ENCODE results near the gene LZTR1. TPM values are rescaled to one million over a fixed set of nuclear protein-coding genes. Genes with fewer than 3 reads are reported as not detected.
A peak's percentile ranks its signal among the peaks of the same experiment; 100 is the strongest.

The LZTR1 gene
- polyA plus RNA-seq, 2 of the 4 experiments (the other 2 are of a cell fraction): 14.1 to 23.5 TPM

DNA sequence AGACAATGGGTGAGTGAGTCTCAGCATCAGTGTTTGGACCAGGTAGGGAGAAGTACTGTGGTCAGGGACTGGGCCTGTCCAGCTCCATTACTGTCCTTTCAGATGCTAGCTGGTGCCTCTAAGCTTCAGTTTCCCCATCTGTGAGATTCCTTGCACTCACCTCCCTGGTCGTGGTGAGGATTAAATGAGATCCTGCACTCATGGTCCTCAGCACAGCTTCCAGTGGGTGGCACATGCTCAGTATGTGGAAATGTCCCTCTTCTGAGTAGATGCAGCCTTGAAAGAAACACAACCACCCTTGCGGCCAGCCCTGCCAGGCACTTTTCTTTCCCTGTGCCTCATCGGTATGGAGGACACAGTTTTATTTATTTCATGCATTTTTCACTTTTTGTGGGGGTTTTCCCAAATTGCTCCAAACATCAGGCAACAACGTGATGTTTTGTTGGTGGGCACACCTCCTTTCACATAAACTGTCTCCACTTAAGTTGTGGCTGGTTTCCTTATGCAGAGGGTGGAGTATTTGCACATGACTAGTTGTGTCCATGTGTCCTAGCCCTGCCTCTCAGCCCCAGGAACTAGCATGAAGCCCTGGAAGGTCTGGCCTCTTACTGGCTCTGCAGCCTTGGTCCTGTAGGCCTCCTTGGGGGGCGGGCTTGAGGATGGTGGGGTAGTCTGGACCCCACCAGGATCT lies 1.1 kb downstream of the LZTR1 start:
- POLR2A ChIA-PET: interaction anchor here (1.0 to 3.7 kb wide), 3 partner anchors 16 to 98 kb away, joined by 3 to 22 read pairs (median 12); no protein-coding TSS in a partner anchor
- Histone ChIP-seq H3K4me2 (peak overlapping the region; percentile 90), H3K27ac (peak overlapping the region; percentile 92 to 97; a peak in 5 of 6 replicates), H3K9me3 (peaks cover 6% of the 10 kb centered on the region; the same call in 1 of the 3 replicates), H3K4me1 (peaks cover 11% of the 10 kb centered on the region; the same call in 2 of the 3 replicates), H3K4me3 (peak overlapping the region; percentile 73)
- no peak for TF ChIP-seq HDAC2 (IDR thresholded peaks at IDR 0.05)
- CTCF ChIA-PET: interaction anchor here (1.1 to 2.7 kb wide), 3 partner anchors 12 to 97 kb away, joined by 7 to 9 read pairs (median 8); no protein-coding TSS in a partner anchor
- 75% methylated on average over 4 of the region's 5 CpGs for WGBS (ENCODE audit: missing lambda C conversion rate)
- ATAC-seq: no peak
- FAIRE-seq: no peak
- DNase-seq (ENCODE audit: low read depth in 1 of 2, low spot score in 1 of 2): no peak

DNA sequence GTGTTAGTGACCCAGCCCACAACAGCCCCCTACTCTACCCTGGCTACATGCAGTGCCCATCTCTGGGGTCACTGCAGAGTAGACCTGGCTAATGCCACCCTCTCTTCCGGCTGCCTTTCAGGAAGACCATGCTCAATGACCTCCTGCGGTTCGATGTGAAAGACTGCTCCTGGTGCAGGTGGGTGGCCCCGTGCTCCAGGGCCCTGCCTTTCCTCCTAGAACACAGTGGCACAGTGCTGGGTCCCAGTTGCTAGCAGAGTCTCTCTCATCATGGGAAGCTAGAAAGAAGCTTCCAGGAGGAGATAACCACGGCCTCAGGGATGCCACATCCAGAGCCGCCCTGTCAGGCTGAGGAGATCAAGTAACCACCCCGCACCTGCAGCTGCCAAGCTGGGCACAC lies 3.6 kb downstream of the LZTR1 start:
- TF ChIP-seq CHD4 (IDR thresholded peaks at IDR 0.05; ENCODE audit: borderline replicate concordance) (no peak), KDM5A (IDR thresholded peaks at IDR 0.05) (no peak), SMC3 (IDR thresholded peaks at IDR 0.05) (no peak), PHF8 (IDR thresholded peaks at IDR 0.05; ENCODE audit: borderline replicate concordance, low read depth) (no peak), FOSL2 (IDR thresholded peaks at IDR 0.05) (no peak), FOSL2 (CRISPR knock-in tag; IDR thresholded peaks at IDR 0.05) (no peak), POLR2AphosphoS2 (conservative IDR thresholded peaks at IDR 0.05; ENCODE audit: low read length) (no peak), NR3C1 (IDR thresholded peaks at IDR 0.05) (no peak), BHLHE40 (IDR thresholded peaks at IDR 0.05; ENCODE audit: low read depth, low read length) (no peak), HEYL (CRISPR knock-in tag; IDR thresholded peaks at IDR 0.05) (no peak)
- TF ChIP-seq, protein P1, sequence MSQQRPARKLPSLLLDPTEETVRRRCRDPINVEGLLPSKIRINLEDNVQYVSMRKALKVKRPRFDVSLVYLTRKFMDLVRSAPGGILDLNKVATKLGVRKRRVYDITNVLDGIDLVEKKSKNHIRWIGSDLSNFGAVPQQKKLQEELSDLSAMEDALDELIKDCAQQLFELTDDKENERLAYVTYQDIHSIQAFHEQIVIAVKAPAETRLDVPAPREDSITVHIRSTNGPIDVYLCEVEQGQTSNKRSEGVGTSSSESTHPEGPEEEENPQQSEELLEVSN (IDR thresholded peaks at IDR 0.05; ENCODE audit: borderline replicate concordance, low read depth): no peak
- H3K4me3 ChIP-seq: no peak overlapping the region
- no peaks in the 10 kb centered on the region for H3K9me3 ChIP-seq
- FAIRE-seq (no peak), ATAC-seq (no peak), DNase-seq (ENCODE audit: low read depth in 1 of 2, low spot score in 1 of 2) (no peak)
- no peak overlapping the region for H3K27ac ChIP-seq
- H3K4me2 ChIP-seq: no peak overlapping the region
- CTCF ChIA-PET: interaction anchor here (1.0 kb wide), 1 partner anchor 100 kb away, joined by 3 read pairs; no protein-coding TSS in a partner anchor
- POLR2A ChIA-PET: no interaction called here
- peaks cover 11% of the 10 kb centered on the region; the same call in 2 of the 3 replicates for H3K4me1 ChIP-seq
- 89% methylated on average over 4 of the region's 7 CpGs for WGBS (ENCODE audit: missing lambda C conversion rate)

DNA sequence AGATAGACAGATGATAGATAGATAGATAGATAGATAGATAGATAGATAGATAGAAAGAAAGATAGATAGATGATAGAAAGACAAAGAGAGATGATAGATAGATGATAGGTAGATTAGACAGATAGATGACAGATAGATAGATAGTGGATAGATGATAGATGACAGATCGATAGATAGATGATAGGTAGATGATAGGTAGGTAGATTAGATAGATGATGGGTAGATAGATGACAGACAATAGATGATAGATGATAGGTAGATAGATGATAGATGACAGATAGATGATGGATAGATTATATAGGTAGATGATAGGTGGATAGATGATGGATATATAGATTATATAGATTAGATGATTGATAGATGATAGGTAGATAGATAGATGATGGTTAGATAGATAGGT lies 4.3 kb downstream of the LZTR1 start:
- ChIA-PET POLR2A (no interaction called here), CTCF (no interaction called here)
- FAIRE-seq: no peak
- no peak for ATAC-seq
- no peak for DNase-seq (ENCODE audit: low read depth in 1 of 2, low spot score in 1 of 2)
- Histone ChIP-seq H3K9me3 (no peaks in the 10 kb centered on the region), H3K27ac (no peak overlapping the region), H3K4me1 (peaks cover 6% of the 10 kb centered on the region; the same call in 2 of the 3 replicates), H3K4me2 (no peak overlapping the region), H3K4me3 (no peak overlapping the region)
- TF ChIP-seq, protein P2, sequence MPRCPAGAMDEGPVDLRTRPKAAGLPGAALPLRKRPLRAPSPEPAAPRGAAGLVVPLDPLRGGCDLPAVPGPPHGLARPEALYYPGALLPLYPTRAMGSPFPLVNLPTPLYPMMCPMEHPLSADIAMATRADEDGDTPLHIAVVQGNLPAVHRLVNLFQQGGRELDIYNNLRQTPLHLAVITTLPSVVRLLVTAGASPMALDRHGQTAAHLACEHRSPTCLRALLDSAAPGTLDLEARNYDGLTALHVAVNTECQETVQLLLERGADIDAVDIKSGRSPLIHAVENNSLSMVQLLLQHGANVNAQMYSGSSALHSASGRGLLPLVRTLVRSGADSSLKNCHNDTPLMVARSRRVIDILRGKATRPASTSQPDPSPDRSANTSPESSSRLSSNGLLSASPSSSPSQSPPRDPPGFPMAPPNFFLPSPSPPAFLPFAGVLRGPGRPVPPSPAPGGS (IDR thresholded peaks at IDR 0.05): no peak
- TF ChIP-seq, protein P3, sequence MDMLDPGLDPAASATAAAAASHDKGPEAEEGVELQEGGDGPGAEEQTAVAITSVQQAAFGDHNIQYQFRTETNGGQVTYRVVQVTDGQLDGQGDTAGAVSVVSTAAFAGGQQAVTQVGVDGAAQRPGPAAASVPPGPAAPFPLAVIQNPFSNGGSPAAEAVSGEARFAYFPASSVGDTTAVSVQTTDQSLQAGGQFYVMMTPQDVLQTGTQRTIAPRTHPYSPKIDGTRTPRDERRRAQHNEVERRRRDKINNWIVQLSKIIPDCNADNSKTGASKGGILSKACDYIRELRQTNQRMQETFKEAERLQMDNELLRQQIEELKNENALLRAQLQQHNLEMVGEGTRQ (IDR thresholded peaks at IDR 0.05): no peak
- TF ChIP-seq BHLHE40 (IDR thresholded peaks at IDR 0.05; ENCODE audit: low read depth, low read length) (no peak), GATA3 (IDR thresholded peaks at IDR 0.05; ENCODE audit: borderline replicate concordance) (no peak), TP53 (CRISPR knock-in tag; IDR thresholded peaks at IDR 0.05) (no peak), SREBF2 (IDR thresholded peaks at IDR 0.05) (no peak), EHF (CRISPR knock-in tag; IDR thresholded peaks at IDR 0.05) (no peak), KDM1A (IDR thresholded peaks at IDR 0.05; ENCODE audit: low read depth) (no peak), EHMT2 (IDR thresholded peaks at IDR 0.05; ENCODE audit: low read depth) (no peak), FOSL2 (IDR thresholded peaks at IDR 0.05) (no peak), FOSL2 (CRISPR knock-in tag; IDR thresholded peaks at IDR 0.05) (no peak), RCOR1 (IDR thresholded peaks at IDR 0.05; ENCODE audit: low read depth, low read length) (no peak), HDAC2 (IDR thresholded peaks at IDR 0.05) (no peak)
- TF ChIP-seq, protein P1 (IDR thresholded peaks at IDR 0.05; ENCODE audit: borderline replicate concordance, low read depth): no peak
- WGBS (ENCODE audit: missing lambda C conversion rate): 62% methylated on average over 1 of the region's 1 CpG

All from A549 (cell line).